Body of pancreas (tissue), 4 donors: ENCODE results near the gene SEC31B. TPM values are rescaled to one million over a fixed set of nuclear protein-coding genes. Genes with fewer than 3 reads are reported as not detected.

Experiments used
- ATAC-seq: fragments of 150-250 bp; one replicate; pipeline ENCODE4 v1.9.1; 2016
- DNase-seq, 4 donors: peaks; one replicate each; pipeline ENCODE4 v3.0.0-alpha.2; 2019
- H3K27ac ChIP-seq, 4 donors: fragments of 200-600 bp; sonication (generic); 1 replicate in 3 of 4; 2 replicates in 1 of 4; pipeline versions ENCODE4 v1.5.1 to v1.6.1; 2016 to 2019; ENCODE audit warnings: mild to moderate bottlenecking in 1 of 4, mixed read lengths in 1 of 4, moderate library complexity in 1 of 4
- H3K27me3 ChIP-seq, 2 donors: fragments of 200-600 bp; sonication (generic); one replicate each; pipeline ENCODE4 v1.6.0; 2016; ENCODE audit warnings: mild to moderate bottlenecking in 1 of 2
- H3K36me3 ChIP-seq, 2 donors: fragments of 200-600 bp; sonication (generic); replicated peaks in 1 of 2; 2 replicates each; pipeline ENCODE4 v1.5.1; 2016; ENCODE audit warnings: low read depth in 2 of 2; ENCODE audit not compliant: insufficient read depth in 1 of 2
- H3K4me1 ChIP-seq: fragments of 200-600 bp; sonication (generic); one replicate; pipeline ENCODE4 v1.6.0; 2016
- H3K4me3 ChIP-seq, 2 donors: fragments of 200-600 bp; sonication (generic); 1 replicate in 1 of 2; 2 replicates in 1 of 2; pipeline ENCODE4 v1.5.1; 2016 to 2019
- H3K9me3 ChIP-seq, 3 donors: fragments of 200-600 bp; sonication (generic); 1 replicate in 2 of 3; 2 replicates in 1 of 3; pipeline ENCODE4 v1.5.1; 2016
- POLR2A ChIP-seq, 3 donors: fragments of 450-650 bp; IDR thresholded peaks; one replicate each; pipeline ENCODE4 v1.6.1; 2016; ENCODE audit warnings: antibody characterized with exemption in 3 of 3, mild to moderate bottlenecking in 2 of 3
- WGBS, 2 donors: methylation state at CpG; one replicate each; pipeline ENCODE4 v1.1.5; 2017; 5-methylcytosine and 5-hydroxymethylcytosine counted together
- intact Hi-C: fragments of 100-400 bp; cut with DNase I; formaldehyde crosslinking; loops from one replicate; pipeline ENCODE4 v1.15.1; 2023
- total RNA-seq, 2 donors: library from RNA; depleted of rRNA; stranded (reverse); fragments of >200 nt; gene quantifications; one replicate each; pipeline ENCODE4 v1.1.0, GENCODE V29; 2016
- TF ChIP-seq, protein P1 (sequence below), 7 experiments: fragments of 450-650 bp in 4 of 7; fragments of 200-600 bp in 3 of 7; sonication (generic) in 3 of 7; IDR thresholded peaks; one replicate each; pipeline ENCODE4 v1.5.1; 2016 to 2019; ENCODE audit warnings: antibody characterized with exemption in 7 of 7

SEC31B gene
- total RNA-seq, 2 donors from 2014 or later = 4.3 to 6.5 TPM

DNA sequence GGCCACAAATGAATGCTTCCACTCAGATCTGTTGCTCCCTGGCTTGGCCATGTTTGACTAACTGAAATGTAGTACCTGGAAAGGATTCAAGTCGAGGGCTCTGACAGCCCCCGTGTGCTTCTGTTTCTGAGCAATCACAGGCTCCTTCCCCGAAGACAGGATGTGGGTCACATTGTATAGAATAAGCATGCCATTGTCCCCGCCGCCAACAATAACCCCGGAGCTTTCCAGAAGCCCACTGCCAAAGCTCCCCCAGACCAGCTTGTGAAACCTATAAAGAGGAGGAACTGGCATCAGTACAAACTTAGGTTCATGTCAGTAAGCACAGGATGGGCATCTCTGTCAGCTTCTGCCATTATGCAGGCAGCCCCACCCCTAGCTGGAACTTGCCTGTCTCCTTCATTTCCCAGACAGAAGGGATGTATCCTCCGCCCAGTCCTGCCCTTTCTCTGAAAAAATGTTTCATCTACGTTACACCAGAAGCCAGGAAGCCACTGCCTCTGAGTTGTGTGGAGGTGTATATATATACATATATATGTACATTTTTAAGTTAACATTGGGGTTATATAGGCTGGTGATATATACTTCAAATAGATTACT lies 10.3 kb downstream of the SEC31B start:
- H3K9me3 ChIP-seq = no peaks in the 10 kb centered on the region
- no peak overlapping the region for H3K27ac ChIP-seq
- ATAC-seq (no peak), DNase-seq (no peak)
- no peaks in the 10 kb centered on the region for H3K36me3 ChIP-seq
- peaks cover 6% of the 10 kb centered on the region for H3K4me1 ChIP-seq
- TF ChIP-seq, protein P1, sequence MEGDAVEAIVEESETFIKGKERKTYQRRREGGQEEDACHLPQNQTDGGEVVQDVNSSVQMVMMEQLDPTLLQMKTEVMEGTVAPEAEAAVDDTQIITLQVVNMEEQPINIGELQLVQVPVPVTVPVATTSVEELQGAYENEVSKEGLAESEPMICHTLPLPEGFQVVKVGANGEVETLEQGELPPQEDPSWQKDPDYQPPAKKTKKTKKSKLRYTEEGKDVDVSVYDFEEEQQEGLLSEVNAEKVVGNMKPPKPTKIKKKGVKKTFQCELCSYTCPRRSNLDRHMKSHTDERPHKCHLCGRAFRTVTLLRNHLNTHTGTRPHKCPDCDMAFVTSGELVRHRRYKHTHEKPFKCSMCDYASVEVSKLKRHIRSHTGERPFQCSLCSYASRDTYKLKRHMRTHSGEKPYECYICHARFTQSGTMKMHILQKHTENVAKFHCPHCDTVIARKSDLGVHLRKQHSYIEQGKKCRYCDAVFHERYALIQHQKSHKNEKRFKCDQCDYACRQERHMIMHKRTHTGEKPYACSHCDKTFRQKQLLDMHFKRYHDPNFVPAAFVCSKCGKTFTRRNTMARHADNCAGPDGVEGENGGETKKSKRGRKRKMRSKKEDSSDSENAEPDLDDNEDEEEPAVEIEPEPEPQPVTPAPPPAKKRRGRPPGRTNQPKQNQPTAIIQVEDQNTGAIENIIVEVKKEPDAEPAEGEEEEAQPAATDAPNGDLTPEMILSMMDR (IDR thresholded peaks at IDR 0.05) = no peak
- TF ChIP-seq POLR2A (IDR thresholded peaks at IDR 0.05) = no peak
- intact Hi-C loops = no loop called here
- 74 to 83% methylated on average over 8 of the region's 8 CpGs for WGBS, 2 donors
- H3K4me3 ChIP-seq = no peak overlapping the region
- no peaks in the 10 kb centered on the region for H3K27me3 ChIP-seq

DNA sequence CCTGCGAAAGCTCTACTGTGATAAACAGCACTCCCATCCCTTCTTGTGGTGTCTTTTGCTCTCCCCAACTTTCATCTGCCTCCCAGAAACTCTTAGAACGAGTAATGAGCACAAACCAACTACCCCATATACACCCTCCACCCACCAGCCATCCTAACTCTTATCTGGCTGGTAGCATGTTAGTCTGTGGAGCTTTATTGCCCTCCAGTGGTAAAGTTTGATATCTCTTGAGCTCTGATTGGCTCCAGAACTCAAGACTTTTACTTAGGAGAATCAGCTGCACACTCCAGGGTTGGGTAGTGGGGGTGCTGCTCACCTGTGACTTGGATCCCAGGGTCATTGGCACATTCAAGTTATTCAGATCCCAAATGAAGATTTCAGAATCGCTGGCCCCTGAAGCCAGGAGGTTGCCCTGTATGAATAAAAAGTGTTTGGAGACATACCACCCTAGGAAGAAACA lies 10.9 kb downstream of the SEC31B start:
- peak; percentile 40 for ATAC-seq
- Histone ChIP-seq H3K27ac (no peak overlapping the region), H3K4me1 (peaks cover 6% of the 10 kb centered on the region), H3K9me3 (no peaks in the 10 kb centered on the region), H3K27me3 (no peaks in the 10 kb centered on the region), H3K36me3 (no peaks in the 10 kb centered on the region), H3K4me3 (no peak overlapping the region)
- TF ChIP-seq POLR2A (IDR thresholded peaks at IDR 0.05) = no peak
- TF ChIP-seq, protein P1 (IDR thresholded peaks at IDR 0.05) = peak in 6 of 7 experiments; percentile 16 to 58 (median 44)
- peak in 1 of 4 donors; percentile 26 for DNase-seq
- WGBS, 2 donors = 48 to 54% methylated on average over 3 of the region's 3 CpGs
- intact Hi-C loops = no loop called here

DNA sequence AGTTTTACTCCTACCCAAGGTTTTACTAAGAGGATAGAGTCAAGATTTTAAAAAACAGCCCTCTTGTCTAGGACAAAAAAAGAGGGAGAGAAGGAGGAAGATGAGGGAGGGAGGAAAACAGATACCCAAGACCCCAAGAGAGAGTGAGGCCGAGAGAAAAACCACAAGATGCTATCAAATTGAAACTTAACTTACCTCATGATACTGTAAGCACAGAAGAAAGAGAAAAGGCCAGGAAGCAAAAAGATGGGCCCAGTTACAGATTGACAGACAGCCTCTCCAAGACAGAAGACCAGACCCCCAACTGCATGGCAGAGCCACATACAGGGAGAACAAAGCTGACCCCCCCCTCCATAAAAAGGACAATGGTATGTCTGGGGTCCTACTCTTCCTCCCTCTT lies 11.4 kb downstream of the SEC31B start:
- Histone ChIP-seq H3K9me3 (no peaks in the 10 kb centered on the region), H3K27me3 (no peaks in the 10 kb centered on the region), H3K36me3 (no peaks in the 10 kb centered on the region), H3K4me3 (no peak overlapping the region), H3K4me1 (peaks cover 6% of the 10 kb centered on the region), H3K27ac (no peak overlapping the region)
- TF ChIP-seq POLR2A (IDR thresholded peaks at IDR 0.05) = no peak
- TF ChIP-seq, protein P1 (IDR thresholded peaks at IDR 0.05) = no peak
- DNase-seq = no peak
- WGBS, 2 donors = 35 to 47% methylated on average over 1 of the region's 1 CpG
- intact Hi-C loops = no loop called here
- ATAC-seq = no peak

DNA sequence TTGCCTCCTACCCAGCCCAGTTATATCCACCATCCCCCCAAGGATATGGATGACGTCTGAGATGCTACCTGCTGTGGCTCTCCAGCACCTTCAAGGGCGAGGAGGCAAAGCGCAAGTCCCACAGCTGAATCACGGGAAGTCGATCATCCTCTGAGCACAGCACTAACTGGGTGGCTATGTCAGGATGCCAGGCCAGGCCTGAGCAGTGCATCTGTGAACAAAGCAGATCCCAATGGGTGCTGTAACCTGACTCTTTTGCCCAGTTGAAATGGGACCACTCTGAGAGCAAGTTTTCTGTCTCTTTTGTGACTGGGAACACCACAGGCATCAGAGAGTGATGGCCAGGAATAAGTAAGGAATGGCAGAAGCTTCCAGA lies 12.3 kb downstream of the SEC31B start:
- ATAC-seq (no peak), DNase-seq (no peak)
- Histone ChIP-seq H3K4me1 (peaks cover 6% of the 10 kb centered on the region), H3K36me3 (no peaks in the 10 kb centered on the region), H3K27ac (no peak overlapping the region), H3K4me3 (no peak overlapping the region), H3K27me3 (no peaks in the 10 kb centered on the region), H3K9me3 (no peaks in the 10 kb centered on the region)
- 87 to 96% methylated on average over 5 of the region's 5 CpGs for WGBS, 2 donors
- TF ChIP-seq, protein P1 (IDR thresholded peaks at IDR 0.05) = no peak
- TF ChIP-seq POLR2A (IDR thresholded peaks at IDR 0.05) = no peak
- intact Hi-C loops = no loop called here
